HG02763 (cell line): ENCODE results near the gene NPY4R2.
"Not testable (repeated sequence)": the region's sequence is repeated elsewhere in the genome, so short reads cannot be mapped to it uniquely, and the experiment has no call there.

Experiments
- ATAC-seq: cut with Tn5 transposase; IDR thresholded peaks from one replicate; pipeline ENCODE4 v1.9.1; 2021; ENCODE audit warnings: mild to moderate bottlenecking, moderate library complexity; ENCODE audit not compliant: unreplicated experiment

Gene NPY4R2, protein sequence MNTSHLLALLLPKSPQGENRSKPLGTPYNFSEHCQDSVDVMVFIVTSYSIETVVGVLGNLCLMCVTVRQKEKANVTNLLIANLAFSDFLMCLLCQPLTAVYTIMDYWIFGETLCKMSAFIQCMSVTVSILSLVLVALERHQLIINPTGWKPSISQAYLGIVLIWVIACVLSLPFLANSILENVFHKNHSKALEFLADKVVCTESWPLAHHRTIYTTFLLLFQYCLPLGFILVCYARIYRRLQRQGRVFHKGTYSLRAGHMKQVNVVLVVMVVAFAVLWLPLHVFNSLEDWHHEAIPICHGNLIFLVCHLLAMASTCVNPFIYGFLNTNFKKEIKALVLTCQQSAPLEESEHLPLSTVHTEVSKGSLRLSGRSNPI

DNA sequence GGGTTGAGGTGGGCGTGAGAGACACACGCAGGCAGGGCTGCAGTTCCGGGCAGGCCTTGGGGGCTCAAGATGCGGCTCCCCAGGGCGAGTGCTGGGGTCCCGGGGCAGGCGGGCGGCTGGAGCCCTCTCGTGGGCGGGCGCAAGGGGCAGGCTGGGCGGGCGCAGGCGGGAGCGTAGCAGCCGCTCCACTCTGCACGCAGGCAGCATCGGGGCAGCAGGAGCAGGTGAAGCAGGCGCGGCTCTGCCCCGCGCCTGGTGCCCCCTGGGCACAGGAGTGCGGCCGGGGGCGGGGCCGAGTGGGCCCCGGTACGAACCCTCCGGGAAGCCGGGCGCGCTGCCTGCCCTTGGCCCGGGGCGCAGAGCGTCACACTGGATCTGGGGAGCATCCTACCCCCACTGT, at the start of gene NPY4R2:
TSS of gene NPY4R2 (plus strand) at position 188 of the 400 bp plus-strand sequence. CDS start 3,326 bp downstream, outside the sequence.
- not testable (repeated sequence) for ATAC-seq

- ATAC-seq: not testable (repeated sequence)
Observed at GRCh38 chr10:47870887-47871286, 47.6 kb upstream of the NPY4R2 start.

GRCh38 chr10:47871485-47872180, 46.8 kb upstream of the NPY4R2 start:
- not testable (repeated sequence) for ATAC-seq

GRCh38 chr10:47872236-47872635, 46.2 kb upstream of the NPY4R2 start:
- ATAC-seq: not testable (repeated sequence)

GRCh38 chr10:47884239-47884638, 34.2 kb upstream of the NPY4R2 start:
- ATAC-seq: not testable (repeated sequence)

DNA sequence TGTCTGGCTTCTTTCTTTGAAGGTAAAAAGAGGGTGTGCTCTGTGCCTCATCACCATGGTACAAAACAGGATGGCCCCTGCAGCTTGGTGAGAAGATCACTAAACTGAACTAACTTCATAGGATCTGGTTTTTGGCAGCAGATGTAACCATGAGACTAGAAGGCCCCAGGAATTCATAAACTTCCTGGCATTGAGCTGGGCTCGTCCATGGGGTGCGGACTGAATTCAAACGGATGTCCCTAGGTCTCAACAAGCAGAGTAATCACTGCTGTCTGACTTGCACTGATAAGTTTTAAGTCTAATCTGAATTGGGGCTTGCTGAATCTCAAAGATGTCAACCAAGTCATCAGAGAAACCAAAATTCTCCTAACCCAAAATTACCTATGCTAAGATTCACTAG, 33.5 kb upstream of the NPY4R2 start:
- ATAC-seq: not testable (repeated sequence)

DNA sequence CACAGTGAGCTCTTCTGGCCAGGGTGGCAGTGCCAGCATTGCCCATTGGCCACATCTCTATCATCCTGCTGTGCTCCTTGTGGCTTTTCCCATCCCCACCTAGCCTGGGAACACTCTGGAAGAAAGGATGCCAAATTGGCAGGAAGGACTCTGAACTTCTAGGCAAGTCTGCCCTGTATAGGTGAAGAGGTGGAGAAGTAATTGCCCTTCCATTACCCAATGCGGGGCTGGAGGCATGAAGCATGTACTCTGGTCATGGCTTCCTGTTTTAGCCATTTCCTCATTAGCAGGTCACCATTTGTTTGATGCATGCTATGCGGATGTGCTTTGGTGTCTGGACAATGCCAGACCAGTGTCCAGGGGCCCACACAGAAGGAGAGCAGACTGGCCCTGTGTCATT, 32.1 kb upstream of the NPY4R2 start:
- not testable (repeated sequence) for ATAC-seq

GRCh38 chr10:47886827-47887226, 31.6 kb upstream of the NPY4R2 start:
- not testable (repeated sequence) for ATAC-seq

DNA sequence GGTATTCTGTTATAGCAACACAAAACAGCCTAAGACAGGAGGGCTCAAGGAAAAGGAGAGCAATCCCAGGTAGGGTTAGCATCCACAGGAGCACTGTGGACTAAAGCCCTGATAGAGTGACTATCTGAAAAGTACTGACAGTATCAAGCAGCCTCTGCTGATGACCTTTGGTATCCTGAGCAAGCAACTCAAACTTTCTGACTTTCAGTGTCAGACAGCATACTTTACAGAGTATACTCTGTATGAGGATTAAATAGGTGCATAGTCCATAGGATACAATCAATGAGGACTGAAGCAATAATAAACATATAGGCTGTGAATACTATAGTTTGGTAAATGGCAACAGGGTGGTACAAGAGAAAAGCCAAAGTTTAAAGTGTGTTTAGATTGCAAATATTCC, 27.7 kb upstream of the NPY4R2 start:
- not testable (repeated sequence) for ATAC-seq

DNA sequence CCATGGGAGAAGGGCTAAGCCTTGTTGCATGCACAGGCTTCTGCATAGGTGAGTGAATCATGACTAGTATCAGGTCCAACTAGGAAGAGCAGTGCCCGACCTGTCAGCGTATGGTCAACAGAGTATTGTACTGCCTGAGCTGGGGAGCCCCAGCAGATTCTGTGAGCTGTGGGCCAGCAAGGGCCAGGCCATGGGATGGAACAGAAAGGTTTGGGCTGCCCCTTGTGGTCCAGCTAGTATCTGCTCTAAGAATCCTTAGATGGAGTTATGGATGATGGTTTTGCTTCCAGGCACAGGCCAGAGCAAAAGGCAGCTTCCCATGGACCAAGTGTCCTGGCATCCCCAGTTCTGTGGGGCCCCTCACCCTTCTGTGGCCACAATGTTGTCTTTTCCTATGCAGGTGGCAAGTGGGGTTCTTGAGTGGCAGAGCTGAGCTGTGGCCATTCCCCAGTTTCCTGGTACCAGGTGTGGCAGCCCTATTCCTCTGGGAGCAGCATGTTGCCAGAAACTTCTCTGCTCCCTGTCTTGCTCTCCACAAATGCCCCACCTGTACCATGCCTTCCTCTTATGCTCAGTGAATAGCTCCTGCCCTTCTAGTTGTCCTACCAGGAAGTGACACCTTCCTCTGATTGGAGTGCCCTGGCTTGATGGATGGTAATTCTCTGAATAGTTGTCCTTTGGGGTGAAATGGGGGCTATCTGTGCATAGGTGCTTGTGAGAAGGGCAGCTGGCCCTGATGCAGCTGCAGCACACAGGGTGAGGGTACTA, 25.8 kb upstream of the NPY4R2 start:
- ATAC-seq: not testable (repeated sequence)

GRCh38 chr10:47894571-47894970, 23.9 kb upstream of the NPY4R2 start:
- ATAC-seq: not testable (repeated sequence)

GRCh38 chr10:47897813-47898212, 20.6 kb upstream of the NPY4R2 start:
- ATAC-seq: not testable (repeated sequence)

- not testable (repeated sequence) for ATAC-seq
Observed at GRCh38 chr10:47909333-47909732, 9.1 kb upstream of the NPY4R2 start.

DNA sequence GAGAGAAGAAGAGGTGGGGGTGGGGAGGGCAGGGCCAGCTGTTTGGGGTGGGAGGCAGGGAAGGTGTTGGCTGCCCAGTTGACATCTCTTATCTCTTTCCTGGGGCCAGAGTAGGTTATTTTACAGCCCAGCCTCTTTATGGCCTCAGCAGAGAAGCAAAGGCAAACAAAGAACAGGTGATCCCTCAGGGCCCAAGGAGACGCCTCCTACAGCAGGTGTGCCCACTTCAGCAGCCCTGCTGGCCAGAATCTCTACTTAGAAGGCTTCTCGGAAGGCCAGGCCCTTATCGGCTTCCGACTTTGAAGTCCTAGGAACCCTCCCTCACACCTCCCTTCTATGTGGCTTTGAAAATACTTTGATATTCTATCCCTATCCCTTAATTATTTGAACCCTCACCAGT, 8.0 kb upstream of the NPY4R2 start:
- ATAC-seq: not testable (repeated sequence)

DNA sequence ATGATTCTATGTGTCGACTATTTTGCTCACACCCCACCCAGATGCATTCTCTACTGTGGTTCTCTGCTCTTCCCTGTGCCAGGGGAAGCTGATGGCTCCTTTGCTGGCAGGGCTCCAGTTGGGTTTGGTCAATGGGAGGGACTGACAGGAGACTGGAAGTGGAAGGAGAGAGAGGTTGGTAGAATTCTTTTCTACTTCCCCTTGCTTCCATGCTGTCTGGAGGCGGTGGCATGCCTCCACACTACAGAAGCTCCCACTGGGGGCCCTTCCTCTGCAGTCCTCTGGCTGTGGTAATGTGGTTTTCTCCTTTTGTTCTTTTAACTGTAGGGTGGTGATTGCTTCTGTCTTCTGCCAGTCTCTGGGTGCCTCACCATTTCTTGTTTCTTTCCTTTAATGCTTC, 4.4 kb upstream of the NPY4R2 start:
- ATAC-seq: not testable (repeated sequence)

GRCh38 chr10:47915849-47916548, 2.5 kb upstream of the NPY4R2 start:
- not testable (repeated sequence) for ATAC-seq

DNA sequence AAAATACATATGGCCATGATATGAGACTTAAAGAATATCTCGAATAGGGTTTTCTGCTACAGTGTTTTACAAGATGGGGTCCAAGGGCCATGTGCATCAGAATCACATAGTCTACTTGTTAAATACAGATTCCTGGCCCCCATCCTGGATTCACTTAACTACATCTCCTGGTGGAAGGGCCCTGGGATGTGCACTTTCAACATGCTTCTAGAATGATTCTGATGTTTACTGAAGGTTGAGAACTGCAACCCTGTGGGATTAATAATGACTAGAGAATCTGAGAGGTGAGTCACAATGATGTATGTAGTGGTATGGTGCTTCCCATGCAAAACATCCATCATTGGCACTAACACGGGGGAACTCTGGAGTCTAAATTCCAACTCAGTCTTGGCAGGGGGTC, 2.1 kb downstream of the NPY4R2 start:
- not testable (repeated sequence) for ATAC-seq

DNA sequence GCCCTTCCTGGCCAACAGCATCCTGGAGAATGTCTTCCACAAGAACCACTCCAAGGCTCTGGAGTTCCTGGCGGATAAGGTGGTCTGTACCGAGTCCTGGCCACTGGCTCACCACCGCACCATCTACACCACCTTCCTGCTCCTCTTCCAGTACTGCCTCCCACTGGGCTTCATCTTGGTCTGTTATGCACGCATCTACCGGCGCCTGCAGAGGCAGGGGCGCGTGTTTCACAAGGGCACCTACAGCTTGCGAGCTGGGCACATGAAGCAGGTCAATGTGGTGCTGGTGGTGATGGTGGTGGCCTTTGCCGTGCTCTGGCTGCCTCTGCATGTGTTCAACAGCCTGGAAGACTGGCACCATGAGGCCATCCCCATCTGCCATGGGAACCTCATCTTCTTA, 4.0 kb downstream of the NPY4R2 start:
- ATAC-seq: not testable (repeated sequence)

- ATAC-seq: not testable (repeated sequence)
Observed at GRCh38 chr10:47924628-47925027, 6.2 kb downstream of the NPY4R2 start.

- not testable (repeated sequence) for ATAC-seq
Observed at GRCh38 chr10:47927147-47927916, 8.9 kb downstream of the NPY4R2 start.
